ENCODE measurements around the gene NXPH1. TPM values are rescaled to one million over a fixed set of nuclear protein-coding genes. Genes with fewer than 3 reads are reported as not detected.

NXPH1 gene
- total RNA-seq, 1 experiment from 2014 or later, result 1.2 TPM

DNA sequence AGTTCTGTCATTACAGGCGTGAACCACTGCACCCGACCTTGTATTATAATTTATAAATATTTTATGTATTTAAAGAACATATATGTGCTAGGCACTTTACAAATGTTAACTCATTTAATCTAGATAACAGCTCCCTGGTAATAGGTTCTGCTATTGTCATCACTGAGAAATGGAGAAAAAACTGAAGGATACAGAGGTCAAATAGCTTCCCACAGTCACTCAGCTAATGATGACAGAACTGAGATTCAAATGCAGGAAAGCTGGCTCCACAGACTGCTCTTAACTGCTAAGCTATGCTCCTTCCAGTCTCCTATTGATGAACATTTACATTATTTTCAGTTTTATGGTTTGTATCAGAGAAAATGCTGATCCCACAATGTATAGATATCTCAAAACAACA lies 28.9 kb downstream of the NXPH1 start:
- H3K27me3 Mint-ChIP-seq (ENCODE audit: insufficient read depth, unreplicated experiment), result no peaks in the 10 kb centered on the region
- intact Hi-C loops (cut with micrococcal nuclease; ENCODE audit: unreplicated experiment), result no loop called here
- H3K36me3 ChIP-seq (ENCODE audit: control insufficient read depth, insufficient read depth, low read length), result no peaks in the 10 kb centered on the region
- BruUV-seq (replicated peaks), result no TSS peak
- no peaks in the 10 kb centered on the region for H3K36me3 Mint-ChIP-seq (ENCODE audit: insufficient read depth, unreplicated experiment)
- H3K27ac Mint-ChIP-seq (ENCODE audit: unreplicated experiment), result no peak overlapping the region
- CTCF ChIA-PET, result no interaction called here
- H3K4me1 ChIP-seq, result no peaks in the 10 kb centered on the region; the same call in 1 of the 2 replicates
- no peaks in the 10 kb centered on the region for H3K9me3 ChIP-seq
- no peak for DNase-seq
- H3K9me3 Mint-ChIP-seq (ENCODE audit: unreplicated experiment), result no peaks in the 10 kb centered on the region
- TF ChIP-seq, protein P1, sequence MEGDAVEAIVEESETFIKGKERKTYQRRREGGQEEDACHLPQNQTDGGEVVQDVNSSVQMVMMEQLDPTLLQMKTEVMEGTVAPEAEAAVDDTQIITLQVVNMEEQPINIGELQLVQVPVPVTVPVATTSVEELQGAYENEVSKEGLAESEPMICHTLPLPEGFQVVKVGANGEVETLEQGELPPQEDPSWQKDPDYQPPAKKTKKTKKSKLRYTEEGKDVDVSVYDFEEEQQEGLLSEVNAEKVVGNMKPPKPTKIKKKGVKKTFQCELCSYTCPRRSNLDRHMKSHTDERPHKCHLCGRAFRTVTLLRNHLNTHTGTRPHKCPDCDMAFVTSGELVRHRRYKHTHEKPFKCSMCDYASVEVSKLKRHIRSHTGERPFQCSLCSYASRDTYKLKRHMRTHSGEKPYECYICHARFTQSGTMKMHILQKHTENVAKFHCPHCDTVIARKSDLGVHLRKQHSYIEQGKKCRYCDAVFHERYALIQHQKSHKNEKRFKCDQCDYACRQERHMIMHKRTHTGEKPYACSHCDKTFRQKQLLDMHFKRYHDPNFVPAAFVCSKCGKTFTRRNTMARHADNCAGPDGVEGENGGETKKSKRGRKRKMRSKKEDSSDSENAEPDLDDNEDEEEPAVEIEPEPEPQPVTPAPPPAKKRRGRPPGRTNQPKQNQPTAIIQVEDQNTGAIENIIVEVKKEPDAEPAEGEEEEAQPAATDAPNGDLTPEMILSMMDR (IDR thresholded peaks at IDR 0.05; ENCODE audit: insufficient read depth in 1 of 2, low read depth in 1 of 2, low read length in 1 of 2, severe bottlenecking in 1 of 2, unreplicated experiment in 1 of 2), result no peak
- no peak overlapping the region for H3K4me3 ChIP-seq (ENCODE audit: low read depth, low read length)
- peaks cover 10% of the 10 kb centered on the region for H3K4me1 Mint-ChIP-seq (ENCODE audit: low read depth, unreplicated experiment)
- H3K4me3 Mint-ChIP-seq (ENCODE audit: unreplicated experiment), result no peak overlapping the region
- no peaks in the 10 kb centered on the region for H3K27me3 ChIP-seq (replicated peaks; ENCODE audit: control insufficient read depth, insufficient read depth, low read length)
- POLR2A ChIA-PET, result no interaction called here

- ChIA-PET POLR2A (no interaction called here), CTCF (no interaction called here)
- H3K9me3 ChIP-seq, result no peaks in the 10 kb centered on the region
- H3K27ac Mint-ChIP-seq (ENCODE audit: unreplicated experiment), result no peak overlapping the region
- H3K36me3 Mint-ChIP-seq (ENCODE audit: insufficient read depth, unreplicated experiment), result no peaks in the 10 kb centered on the region
- H3K9me3 Mint-ChIP-seq (ENCODE audit: unreplicated experiment), result no peaks in the 10 kb centered on the region
- intact Hi-C loops (cut with micrococcal nuclease; ENCODE audit: unreplicated experiment), result no loop called here
- no peaks in the 10 kb centered on the region for H3K27me3 Mint-ChIP-seq (ENCODE audit: insufficient read depth, unreplicated experiment)
- peaks cover 10% of the 10 kb centered on the region for H3K4me1 Mint-ChIP-seq (ENCODE audit: low read depth, unreplicated experiment)
- TF ChIP-seq, protein P1 (IDR thresholded peaks at IDR 0.05; ENCODE audit: insufficient read depth in 1 of 2, low read depth in 1 of 2, low read length in 1 of 2, severe bottlenecking in 1 of 2, unreplicated experiment in 1 of 2), result no peak
- no peaks in the 10 kb centered on the region for H3K36me3 ChIP-seq (ENCODE audit: control insufficient read depth, insufficient read depth, low read length)
- H3K4me3 ChIP-seq (ENCODE audit: low read depth, low read length), result no peak overlapping the region
- no peak for DNase-seq
- H3K4me1 ChIP-seq, result no peaks in the 10 kb centered on the region; the same call in 1 of the 2 replicates
- BruUV-seq (replicated peaks), result no TSS peak
- no peaks in the 10 kb centered on the region for H3K27me3 ChIP-seq (replicated peaks; ENCODE audit: control insufficient read depth, insufficient read depth, low read length)
- no peak overlapping the region for H3K4me3 Mint-ChIP-seq (ENCODE audit: unreplicated experiment)
Measured at GRCh38 chr7:8465338-8465737, 31.9 kb downstream of the NXPH1 start.

GRCh38 chr7:8480527-8480926 lies 47.1 kb downstream of the NXPH1 start:
- Histone ChIP-seq H3K36me3 (ENCODE audit: control insufficient read depth, insufficient read depth, low read length) (no peaks in the 10 kb centered on the region), H3K4me1 (no peaks in the 10 kb centered on the region), H3K4me3 (ENCODE audit: low read depth, low read length) (no peak overlapping the region), H3K27me3 (replicated peaks; ENCODE audit: control insufficient read depth, insufficient read depth, low read length) (no peaks in the 10 kb centered on the region), H3K9me3 (0 out of 2 replicates have a peak, but pooled peaks cover 12% of the 10 kb centered on the region)
- H3K27ac Mint-ChIP-seq (ENCODE audit: unreplicated experiment), result no peak overlapping the region
- H3K4me3 Mint-ChIP-seq (ENCODE audit: unreplicated experiment), result no peak overlapping the region
- no TSS peak for BruUV-seq (replicated peaks)
- H3K4me1 Mint-ChIP-seq (ENCODE audit: low read depth, unreplicated experiment), result no peaks in the 10 kb centered on the region
- POLR2A ChIA-PET, result no interaction called here
- TF ChIP-seq, protein P1 (IDR thresholded peaks at IDR 0.05; ENCODE audit: insufficient read depth in 1 of 2, low read depth in 1 of 2, low read length in 1 of 2, severe bottlenecking in 1 of 2, unreplicated experiment in 1 of 2), result no peak
- H3K9me3 Mint-ChIP-seq (ENCODE audit: unreplicated experiment), result peaks cover 11% of the 10 kb centered on the region
- H3K36me3 Mint-ChIP-seq (ENCODE audit: insufficient read depth, unreplicated experiment), result no peaks in the 10 kb centered on the region
- H3K27me3 Mint-ChIP-seq (ENCODE audit: insufficient read depth, unreplicated experiment), result peaks cover 5% of the 10 kb centered on the region
- intact Hi-C loops (cut with micrococcal nuclease; ENCODE audit: unreplicated experiment), result no loop called here
- CTCF ChIA-PET, result no interaction called here
- DNase-seq, result no peak

Data from Caco-2 (cell line).